COLO668 (cell line): ENCODE results near the gene ARMC12.
"Not testable (repeated sequence)": the region's sequence is repeated elsewhere in the genome, so short reads cannot be mapped to it uniquely, and the experiment has no call there.

Source experiments
- DNase-seq: peaks from one replicate; lab custom pipeline; 2025; ENCODE audit not compliant: unreplicated experiment; lab: John Stamatoyannopoulos, UW

The ARMC12 gene

DNA sequence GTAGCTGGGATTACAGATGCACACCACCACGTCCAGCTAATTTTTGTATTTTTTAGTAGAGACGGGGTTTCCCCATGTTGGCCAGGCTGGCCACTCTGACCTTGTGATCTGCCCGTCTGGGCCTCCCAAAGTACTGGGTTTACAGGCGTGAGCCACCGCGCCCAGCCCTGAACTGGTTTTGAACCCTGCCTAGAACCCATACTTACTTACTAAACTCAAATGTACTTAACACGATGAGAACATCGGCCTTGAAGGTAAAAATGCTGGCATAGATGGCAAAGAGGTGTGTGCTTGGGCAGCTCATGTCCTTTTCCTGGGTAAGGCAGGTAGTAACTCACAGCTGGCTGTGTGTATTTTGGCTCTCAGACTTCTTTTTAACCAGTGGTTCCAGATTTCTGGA, 3.2 kb upstream of the ARMC12 start:
- no peak for DNase-seq

DNA sequence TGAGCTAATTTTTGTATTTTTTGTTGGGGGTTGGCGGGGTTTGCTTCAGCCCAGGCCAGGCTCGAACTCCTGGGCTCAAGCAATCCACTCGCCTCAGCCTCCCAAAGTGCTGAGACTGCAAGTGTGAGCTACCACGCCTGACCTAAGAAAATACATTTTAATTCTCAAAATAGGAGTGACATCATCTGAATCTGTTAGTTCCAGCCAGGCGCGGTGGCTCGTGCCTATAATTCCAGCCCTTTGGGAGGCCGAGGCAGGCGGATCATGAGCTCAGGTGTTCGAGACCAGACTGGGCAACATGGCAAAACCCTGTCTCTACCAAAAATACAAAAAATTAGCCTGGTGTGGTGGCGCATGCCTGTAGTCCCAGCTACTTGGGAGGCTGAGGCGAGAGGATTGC, 2.5 kb upstream of the ARMC12 start:
- DNase-seq, result not testable (repeated sequence)

DNA sequence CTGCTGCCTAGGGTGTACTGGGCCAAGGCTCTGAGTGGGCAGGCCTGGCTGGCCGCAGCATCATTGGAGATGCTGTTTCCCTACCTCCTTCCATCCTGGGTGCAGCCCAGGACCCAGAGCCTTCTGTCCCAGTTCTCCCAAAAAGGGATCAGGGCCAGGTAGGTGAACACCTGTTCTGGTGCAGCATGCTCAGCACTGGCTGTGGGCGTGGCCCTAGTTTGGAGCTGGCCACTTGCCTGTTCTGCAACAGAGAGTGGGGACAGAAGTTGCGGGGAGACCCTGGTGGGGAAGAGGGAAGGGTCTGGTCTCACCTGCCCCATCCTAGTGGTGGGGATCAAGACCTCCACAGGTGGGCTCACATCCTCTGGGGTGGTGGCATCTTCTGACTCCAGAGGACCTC, 1.4 kb upstream of the ARMC12 start:
- DNase-seq, result no peak

DNA sequence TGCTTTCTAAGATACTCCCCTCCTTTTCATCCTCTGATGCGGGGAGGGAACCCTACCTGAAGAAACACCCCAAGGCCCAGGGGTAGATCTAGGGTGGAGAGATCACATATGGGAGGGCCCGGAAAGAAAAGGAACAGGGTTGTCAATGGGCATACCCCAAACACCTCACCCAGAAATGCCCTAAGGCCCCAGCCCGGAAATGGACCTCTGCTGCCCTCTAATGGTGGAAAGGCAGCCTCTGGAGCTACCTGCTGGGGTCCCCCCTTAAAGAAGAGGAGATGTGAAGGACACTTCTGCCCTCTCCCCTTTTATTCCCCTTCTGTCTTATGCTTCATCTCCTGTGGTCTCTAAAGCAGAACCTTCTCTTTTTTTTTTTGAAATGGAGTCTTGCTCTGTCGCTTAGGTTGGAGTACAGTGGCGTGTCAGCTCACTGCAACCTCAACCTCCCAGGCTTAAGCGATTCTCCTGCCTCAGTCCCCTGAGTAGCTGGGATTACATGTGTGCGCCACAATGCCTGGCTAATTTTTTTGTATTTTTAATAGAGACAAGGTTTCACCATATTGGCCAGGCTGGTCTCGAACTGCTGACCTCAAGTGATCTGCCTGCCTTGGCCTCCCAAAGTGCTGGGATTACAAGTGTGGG, 458 bp upstream of the ARMC12 start:
- DNase-seq, result peak; percentile 65

DNA sequence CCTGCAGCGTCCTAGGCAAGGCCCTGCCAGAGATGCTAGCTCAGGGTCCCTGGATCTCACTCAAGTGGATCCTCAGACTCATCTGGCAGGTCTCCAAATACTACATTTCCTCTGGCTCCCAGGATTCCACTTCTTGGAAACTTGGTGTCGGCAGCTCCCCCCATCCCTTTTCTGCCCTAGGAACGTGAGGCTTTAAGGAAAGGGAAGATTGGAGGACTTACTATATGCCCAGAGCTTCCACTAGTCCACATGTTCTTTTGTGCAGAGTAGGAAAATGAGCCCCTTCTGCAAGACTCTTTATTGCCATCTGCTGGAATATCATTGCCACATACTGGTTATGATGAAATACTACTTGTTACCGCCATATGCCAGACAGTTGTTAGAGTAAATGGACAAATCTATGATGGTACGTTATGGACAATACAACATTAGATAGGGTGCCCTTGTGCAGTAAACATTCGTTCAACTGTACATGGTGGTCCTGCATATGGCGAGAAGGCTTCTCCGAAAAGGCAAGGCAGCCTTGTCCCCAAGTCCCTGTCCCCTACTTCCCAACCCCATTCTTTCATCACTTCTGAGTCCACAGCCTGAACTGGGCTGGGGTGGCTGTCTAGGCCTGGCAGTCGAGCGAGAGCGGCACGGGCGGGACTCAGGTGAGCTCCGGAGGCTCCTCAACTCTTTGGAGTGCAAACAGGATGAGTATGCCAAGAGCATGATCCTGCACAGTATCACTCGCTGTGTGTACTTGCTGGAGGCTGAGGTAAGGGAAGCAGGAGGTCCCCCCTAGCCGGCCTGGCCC, 780 bp downstream of the ARMC12 start:
- DNase-seq, result no peak

DNA sequence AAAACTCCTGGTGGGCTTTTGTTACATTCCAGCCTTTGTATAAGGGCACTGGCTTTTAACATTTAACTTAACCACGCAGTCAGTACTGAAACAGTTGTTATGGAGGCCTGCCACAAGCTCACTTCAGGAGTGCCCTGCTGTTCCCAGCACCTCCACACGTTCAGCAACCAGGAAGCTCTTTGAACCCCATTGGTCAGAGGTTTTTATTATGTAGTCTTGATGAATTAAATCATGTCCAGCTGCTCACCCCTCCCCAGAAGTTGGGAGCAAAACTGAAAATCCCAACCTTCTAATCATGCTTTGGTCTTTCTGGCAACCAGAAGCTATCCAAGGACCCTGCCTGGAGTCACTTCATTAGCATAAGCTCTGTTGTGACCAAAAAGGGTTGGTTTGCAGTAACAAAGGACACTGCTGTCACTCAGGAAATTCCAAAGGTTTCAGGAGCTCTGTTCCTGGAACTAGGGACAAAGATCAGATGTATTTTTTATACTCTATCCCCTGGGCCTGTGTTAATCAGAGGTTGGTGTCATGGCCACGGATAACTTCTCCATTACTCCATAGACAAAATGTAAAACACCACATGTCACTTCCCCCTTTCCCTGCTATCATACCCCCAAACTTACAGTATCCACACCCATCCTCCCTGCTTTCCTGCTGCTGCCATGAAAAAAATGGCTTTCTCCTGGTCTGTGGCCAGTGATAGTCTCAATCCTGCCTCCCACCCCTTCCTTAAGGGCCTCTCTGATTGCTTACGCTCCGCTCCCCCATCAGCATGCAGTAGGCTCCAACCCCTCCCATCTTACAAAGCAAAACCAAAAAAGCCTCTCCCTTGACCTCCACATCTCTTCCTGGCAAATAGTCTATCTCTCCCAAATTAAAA, 3.1 kb downstream of the ARMC12 start:
- DNase-seq, result no peak

DNA sequence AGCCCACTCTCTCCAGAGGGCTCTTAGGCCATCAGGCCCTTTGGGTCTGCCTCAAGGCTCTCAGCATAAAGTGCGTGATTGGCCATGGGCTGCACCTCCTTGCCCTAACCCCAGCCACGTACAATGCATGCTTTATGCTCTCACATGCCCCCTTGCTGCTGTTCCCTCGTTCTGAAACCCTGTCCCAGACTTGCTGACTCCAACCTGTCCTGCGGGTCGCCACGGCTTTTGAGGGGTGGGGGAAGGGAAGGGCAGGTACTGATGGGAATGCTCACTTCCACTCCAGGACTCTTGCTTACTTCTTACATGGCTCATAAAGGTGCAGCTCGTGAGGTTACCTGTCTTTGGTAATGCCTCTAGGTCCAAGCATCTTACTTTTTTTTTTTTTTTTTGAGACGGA, 6.0 kb downstream of the ARMC12 start:
- DNase-seq, result no peak

DNA sequence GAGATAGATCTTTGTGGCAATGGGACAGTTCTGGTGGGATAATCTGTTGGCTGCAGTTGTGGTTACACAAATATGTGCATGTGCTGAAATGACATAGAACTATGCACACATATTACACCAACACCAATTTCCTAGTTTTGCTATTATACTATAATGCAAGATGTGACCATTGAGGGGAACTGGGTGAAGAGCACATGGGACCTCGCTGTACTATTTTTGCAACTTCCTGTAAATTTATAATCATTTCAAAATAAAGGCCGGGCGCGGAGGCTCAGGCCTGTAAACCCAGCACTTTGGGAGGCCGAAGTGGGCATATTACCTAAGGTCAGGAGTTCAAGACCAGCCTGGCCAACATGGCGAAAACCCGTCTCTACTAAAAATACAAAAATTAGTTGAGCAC, 8.7 kb downstream of the ARMC12 start:
- no peak for DNase-seq

DNA sequence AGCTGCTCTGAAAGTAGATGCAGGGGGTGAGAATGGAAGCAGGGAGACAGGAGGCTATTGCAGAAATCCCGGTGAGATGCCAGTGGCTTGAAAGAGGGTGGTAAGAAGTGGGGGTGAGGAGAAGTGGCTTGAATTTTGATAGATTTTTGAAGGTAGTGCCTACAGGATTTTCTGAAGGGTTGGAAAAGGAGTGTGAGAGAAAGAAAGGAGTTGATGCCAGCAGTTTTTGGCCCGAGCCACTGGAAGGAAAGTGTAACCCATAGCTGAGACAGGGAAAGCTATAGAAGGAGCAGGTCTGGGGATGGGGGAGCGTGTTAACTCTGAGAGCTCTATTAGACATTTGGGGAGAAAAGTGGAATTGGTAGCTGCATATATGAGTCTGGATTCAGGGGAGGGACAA, 9.7 kb downstream of the ARMC12 start:
- no peak for DNase-seq

DNA sequence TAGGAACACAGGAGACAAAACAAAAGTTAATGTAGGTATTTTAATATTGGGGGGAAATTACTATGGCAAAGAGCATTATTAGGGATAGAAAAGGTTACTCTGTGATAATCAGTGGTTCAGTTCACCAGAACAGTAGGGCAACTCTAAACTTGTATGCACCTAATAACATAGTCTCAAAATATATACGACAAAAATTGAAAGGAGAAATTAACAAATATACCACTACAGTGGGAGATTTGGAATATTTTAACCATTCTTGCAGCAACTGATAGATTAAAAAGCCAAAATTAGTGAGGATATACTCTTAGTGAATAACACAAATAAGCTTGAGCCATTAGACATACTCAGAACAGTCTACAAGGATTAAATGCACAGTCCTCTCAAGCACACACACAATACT, 11.0 kb downstream of the ARMC12 start:
- DNase-seq, result no peak

DNA sequence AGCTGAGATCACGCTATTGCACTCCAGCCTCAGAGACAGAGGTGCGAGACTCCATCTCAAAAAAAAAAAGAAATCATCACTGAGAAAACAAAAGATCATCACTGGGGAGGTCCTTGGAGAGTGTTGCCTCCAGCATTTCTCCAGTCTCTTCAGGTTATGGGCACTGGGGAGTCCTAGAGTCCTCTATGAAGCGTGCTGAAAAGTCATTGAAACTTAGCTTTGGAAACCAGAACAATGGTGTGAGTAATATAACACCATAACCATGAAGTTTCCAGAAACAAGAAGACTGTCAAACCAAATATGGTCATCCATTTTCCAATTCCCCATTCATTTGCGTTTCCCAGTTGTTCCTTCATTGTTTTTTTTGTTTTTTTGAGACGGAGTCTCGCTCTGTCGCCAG, 13.7 kb downstream of the ARMC12 start:
- DNase-seq, result no peak

DNA sequence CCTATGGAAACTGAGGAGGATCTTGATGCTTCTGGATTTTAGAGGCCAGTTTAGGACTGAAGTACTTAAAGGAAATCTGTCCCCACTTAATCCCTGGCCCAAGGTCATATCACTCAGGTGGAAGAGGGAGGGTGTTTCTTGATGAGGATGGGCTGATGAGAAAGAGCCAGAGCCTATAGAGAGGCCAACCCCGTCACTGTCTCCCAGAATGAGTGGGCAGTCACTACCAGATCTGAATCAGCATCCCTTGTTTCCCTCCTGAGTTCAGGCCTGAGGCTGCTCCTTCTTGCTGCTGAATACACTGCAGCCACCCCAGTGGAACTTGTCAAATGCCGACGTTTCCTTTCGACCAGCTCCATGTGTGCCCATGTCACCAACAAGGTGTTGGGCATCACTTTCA, 14.8 kb downstream of the ARMC12 start:
- no peak for DNase-seq

DNA sequence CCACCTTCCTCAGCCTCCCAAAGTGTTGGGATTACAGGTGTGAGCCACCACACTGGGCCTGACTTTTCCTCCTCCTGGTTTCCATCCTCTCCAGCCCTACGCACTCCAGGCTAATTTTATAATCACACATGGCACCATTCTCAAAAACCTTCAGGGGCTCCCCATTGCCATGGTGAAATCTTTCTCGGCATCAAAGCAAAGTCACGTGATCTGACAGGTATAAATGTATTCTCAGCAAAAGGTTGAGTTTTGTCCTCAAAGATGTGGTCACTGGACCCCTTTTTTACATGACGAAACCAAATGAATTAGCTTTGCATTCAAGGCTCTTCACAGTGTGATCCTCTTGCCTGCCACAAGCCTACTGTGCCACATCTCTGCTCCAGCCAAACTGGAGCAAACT, 15.5 kb downstream of the ARMC12 start:
- no peak for DNase-seq

DNA sequence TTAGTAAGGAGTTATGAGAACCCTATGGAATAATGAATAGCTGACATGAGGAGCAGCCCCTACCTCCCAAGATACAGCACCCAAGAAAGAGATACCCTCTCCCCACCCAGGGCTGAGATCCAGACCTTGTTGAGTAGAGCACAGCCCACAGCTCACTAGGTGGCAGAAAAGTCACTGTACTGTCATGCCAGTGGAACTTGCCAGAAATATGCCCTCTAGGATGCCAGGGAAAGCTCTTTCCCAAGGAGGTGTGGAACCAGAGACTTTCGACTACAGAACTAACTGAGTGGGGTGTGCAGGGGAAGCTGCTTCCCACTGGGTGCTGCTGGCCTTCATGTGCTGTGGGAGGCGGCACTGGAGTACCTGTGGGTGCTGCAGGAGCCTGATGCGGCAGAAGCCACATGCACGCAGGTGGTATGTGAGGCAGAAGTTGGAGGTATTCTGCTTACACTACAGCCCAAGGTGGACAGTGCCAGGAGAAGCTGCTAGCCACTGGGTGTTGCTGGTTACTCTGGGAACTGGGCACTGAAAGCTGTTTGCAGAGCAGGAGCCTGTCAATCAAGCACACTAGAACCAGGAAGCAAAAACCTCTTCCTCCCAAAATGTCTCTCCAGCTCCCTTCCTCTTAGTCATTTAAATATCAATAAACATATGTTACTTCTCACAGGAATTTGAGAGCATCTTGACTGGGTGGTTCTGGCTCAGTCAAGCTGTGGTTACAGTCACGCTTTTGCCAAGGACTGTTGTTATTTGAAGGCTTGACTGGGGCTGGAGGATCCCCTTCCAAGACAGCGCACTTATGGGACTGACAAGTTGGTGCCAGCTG, 17.8 kb downstream of the ARMC12 start:
- peak; percentile 6 for DNase-seq

DNA sequence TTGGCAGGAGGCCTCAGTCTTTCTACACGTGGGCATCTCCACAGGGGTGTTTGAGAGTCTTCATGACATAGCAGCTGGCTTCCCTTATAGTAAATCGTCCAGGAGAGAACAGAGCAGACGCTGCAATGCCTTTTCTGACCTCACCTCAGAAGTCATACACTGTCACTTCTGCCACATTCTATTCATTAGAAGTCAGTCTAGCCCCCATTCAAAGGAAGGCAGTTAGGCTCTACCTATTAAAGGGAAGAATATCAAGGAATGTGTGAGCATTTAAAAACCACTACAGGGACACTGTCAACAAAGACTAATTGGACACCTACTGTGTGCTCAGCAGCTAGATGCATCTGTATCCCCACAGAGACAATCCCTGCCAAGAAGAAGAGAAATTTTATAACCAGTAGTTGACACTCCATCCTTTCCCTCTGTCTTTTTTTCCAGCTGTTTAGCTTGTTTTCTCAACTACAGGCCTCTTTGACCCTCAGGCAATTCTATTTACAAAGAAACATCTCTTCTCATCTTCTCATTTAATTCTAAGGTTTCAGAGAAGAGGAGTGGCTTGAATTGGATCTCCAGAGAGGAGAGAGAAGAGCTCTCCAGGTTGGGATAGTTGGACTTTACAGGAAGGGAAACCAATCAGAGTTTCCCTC, 18.6 kb downstream of the ARMC12 start:
- no peak for DNase-seq

DNA sequence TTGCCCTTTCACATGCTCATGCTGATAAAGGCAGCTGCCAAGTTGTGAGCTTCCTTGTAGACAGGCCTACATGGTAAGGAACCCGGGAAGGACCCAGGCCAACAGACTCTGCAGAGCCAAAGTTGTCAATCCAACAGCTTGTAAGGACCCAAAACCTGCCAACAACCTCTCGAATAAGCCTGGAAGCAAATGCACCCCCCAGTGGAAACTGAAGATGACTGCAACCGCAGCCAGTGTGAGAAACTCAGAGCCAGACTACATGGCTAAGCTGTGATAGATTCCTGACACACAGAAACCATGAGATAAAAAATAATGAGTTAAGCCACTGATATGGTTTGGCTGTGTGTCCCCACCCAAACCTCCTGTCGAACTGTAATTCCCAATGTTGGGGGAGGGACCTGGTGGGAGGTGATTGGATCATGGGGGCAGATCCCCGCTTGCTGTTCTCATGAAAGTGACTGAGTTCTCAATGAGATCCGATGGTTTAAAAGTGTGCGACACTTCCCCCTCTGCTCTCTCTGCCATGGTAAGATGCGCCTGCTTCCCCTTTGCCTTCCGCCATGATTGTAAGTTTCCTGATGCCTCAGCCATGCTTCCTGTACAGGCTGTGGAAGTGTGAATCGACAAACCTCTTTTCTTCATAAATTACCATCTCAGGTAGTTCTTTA, 20.8 kb downstream of the ARMC12 start:
- DNase-seq, result no peak

DNA sequence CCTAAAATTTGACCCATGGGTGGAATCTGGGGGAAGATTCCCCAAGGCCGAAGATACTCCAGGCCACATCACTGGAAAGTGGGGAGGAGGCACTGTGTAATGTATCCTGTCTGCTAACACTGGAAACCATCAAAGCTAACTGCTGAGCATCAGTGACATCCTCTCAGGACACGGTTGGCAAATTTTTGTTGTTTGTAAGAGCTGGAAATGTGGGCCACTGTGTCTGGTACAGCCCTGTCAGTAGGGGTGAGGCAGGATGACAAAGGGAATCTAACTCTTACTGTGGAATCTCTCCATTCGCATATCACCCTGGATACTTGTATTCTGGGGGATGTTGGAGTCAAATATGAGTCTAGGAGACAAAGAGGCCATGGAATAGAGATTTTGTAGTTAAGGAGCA, 22.6 kb downstream of the ARMC12 start:
- DNase-seq, result no peak

DNA sequence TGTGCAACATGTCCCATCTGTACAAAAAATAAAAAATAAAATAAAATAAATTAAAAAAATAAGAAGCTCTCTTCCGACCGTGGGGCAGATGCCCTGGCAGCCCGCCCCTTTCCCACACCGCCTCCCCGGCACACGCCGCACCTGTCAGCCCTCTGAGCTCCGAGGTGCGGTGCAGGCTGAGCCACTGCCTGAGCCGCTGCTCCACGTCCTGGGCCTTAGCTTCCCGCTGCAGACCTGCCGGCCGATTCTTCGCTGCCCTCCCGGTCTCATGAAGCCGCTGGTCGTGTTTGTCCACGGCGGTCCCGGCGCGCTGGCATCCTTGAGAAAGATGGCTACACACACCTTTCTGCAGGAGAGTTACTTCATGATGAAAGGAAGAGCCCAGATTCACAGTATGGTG, 28.9 kb downstream of the ARMC12 start:
- DNase-seq, result no peak

DNA sequence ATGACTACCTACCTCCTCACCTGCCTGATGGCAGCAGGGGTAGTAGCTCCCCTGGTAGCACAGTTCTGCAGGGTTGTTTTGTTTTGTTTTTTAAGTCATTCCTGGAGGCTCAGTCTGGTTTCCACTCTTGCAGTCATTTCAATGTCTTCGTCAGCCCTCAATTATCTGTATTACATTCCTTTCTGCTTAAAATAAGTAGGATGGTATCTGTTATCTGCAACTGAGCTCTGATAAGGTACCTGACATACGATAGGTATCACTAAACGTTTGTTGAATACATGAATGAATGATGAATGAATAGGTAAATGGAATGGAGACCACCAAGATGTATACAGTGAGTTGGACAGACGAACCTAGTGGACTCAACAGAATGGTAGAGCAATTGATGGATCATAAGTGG, 32.4 kb downstream of the ARMC12 start:
- no peak for DNase-seq

DNA sequence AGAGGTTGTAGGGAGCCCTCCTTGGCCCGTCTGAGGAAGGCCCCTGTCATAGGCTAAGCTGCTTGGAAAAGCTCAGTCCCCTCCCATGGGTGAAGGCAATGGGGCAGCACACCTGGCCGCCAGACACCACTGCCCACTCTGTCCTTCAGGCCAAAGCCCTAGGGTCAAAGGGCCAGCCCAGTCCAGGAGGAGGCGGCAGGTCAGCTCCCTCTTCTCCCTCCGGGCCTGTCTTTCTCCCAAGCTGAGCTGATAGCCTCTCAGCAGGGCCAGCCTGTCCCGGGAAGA, 34.5 kb downstream of the ARMC12 start:
- DNase-seq, result no peak
